HG03354 (cell line): Measurements from ENCODE around the gene PDE11A.

Source experiments
- ATAC-seq: cut with Tn5 transposase; IDR thresholded peaks from one replicate; pipeline ENCODE4 v1.9.1; 2021; ENCODE audit warnings: mild to moderate bottlenecking; ENCODE audit not compliant: unreplicated experiment, poor library complexity, severe bottlenecking

Gene PDE11A

DNA sequence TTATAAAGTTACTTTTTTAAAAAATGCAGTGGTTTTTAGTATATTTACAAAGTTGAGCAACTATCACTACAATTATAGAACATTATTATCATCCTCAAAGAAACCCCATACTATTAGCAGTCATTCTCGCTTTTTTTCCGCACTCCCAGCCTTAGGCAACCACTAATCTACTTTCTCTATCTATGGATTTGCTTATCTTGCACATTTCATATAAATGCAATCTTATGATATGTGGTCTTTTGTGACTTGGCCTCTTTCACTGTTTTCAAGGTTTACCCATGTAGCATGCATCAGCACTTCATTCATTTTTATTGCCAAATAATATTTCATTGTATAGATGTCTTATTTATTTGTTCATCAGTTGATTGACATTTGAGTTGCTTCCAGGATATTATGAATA lies 406.6 kb downstream of the PDE11A start:
- ATAC-seq: no peak

DNA sequence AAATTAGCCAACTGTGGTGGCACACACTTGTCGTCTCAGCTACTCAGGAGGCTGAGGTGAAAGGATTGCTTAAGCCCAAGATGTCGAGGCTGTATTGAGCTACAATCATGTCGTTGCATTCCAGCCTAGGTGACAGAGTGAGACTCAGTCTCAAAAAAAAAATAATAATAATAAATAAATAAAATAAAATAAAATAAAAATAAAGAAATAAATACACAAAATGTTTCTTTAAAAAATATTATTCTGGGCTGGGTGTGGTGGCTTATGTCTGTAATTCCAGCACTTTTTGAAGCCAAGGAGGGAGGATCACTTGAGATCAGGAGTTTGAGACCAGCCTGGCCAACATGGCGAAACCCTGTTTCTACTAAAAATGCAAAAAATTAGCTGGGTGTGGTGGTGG lies 407.2 kb downstream of the PDE11A start:
- ATAC-seq: no peak

DNA sequence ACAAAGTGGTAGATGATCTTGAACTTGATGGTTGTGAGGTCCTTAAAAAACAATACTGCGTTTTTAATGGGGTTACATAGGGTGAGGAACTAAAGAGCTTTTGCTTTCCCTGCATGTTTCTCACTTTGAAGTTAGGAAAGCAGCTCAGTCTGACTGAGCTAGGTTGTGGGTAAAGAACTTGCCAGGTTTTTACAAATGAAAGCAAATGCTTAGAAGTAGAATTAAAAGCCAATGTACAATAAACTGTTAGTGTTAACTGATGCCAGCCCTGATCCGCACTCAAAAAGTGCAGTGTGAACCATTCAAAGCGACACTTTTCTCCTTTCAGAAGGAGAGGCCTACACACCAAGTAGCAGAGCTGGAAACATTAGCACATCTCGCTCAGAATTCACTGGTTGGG lies 409.7 kb downstream of the PDE11A start:
- ATAC-seq: no peak

DNA sequence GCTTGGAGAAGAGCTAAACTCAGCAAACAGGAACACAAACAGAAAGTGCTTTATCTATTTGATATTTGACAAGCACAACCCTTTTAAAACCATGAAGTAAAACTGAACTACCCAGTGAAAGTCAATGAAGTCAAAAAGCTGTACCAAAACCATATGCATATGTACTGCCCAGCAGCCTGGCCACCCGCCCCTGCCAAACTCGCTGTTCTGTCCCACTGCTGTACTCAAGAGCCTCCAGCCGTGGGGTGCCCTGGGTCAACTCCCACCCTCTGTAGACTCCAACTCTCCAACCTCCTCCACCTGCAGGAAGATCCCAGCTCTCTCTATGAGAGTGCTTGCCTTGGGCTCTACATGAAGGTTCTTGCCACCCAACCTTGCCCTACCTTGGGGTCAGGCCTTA lies 411.8 kb downstream of the PDE11A start:
- no peak for ATAC-seq

DNA sequence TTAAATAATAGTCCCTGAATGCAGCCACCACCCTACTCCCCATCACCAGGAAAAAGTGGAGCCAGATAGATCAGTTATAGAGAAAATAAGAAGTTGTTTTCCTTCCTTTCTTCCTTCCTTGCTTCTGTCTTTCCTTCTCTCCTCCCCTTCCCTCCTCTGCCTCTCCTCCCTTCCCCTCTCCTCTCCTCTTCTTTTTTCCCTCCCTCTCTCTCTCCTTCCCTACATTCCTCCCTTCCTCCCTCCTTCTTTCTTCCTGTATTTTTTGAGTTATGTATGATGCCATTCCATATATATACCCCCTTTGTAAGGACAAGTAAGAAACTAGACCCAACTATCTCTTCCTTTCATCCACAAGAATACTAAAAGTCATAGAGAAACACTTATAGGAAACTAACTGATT lies 414.3 kb downstream of the PDE11A start:
- no peak for ATAC-seq

DNA sequence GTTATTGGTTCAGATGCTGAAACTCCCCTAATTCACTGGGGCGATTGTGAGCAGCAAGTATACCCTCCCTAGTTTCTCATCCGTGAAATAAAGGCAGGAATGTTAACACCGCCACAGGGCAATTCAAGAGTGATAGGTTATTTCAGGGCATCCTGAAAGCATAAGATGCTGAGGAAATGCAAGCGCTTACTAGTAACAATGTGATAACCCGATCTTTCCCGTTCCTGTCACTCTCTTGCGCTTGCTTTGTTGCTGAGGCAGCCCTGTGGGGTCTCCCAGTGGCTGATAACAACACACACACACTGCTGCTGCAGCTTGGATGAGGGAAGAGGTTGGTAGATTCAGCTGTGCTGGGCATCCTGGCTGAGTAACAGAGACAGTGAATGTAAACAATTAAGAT lies 420.7 kb downstream of the PDE11A start:
- ATAC-seq: no peak

DNA sequence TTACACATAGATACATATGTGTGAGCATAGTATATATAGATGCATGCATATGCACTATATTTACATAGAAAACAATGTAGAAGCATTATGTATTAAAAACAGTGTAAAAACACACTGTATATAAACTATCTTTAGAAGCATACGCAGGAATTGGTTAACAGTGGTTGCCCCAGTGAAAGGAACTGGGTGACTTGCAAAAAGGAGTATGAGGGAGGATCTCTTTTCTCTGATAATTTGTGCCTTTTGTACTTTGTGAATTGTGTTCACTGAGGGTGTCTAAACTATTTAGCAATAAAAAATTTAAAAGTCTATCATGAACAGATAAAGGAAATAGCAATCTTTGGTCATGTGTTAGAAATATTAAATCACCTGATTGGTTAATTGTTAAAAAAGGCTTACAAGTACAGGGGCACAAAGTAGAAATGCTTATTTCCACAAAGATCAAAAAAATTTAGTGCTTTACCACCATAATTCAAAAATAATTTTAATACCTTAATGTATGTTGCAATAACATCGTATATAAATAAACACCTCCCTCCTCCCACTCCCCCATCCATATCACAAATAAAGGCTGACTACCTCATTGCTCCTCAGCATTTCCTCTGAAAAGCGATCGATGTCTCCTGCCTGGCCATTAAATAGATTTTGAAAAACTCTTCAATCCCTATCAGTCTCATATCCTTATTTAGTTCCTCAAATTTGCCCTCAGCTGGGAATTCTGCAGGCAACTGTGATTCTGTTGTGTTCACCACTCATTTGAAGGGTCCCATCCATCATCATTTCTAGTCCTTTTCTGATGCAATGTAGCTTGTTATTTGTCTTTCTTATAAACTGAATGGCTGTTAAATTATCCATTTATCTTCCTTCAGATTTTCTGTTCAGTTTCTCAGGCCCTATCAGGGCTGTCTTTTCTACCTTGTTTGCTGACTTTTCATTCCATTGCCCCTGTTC lies 422.7 kb downstream of the PDE11A start:
- no peak for ATAC-seq

DNA sequence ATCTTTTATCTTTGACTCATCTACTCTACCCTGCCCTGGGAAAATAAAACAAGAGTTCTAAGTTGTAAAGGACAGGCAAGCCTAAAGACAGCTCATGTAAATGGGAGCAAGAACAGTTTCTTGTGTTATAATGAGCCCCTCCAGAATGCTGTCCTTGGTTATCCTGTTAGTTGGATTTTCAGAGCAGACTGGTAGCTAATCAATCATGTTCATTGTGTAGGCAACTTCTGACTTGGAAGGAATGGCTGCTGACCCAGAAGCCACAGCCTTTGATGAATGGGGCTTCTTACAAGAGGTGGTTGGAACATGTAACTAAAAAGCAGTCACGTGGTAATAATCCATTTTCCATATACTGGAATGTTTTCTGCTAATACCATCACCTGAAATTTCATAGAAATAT lies 425.8 kb downstream of the PDE11A start:
- ATAC-seq: no peak

DNA sequence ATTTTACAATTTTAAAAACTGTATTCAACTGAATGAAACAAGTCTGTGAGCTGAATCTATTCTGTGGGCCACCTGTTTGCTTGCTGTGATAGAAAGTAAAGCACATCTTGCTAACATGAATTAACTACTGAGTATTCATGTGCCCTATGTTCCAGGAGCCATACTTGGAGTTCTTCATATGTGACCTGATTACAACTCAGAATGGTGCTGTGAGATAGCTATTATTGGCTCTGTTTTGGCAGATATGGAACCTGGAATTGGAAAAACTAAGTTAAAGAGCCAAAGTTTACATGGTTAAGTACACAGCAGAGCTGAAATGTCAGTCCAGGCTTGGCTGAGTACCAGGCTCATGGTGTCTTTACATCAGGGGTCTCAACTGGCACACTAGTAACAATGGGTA lies 426.3 kb downstream of the PDE11A start:
- no peak for ATAC-seq

DNA sequence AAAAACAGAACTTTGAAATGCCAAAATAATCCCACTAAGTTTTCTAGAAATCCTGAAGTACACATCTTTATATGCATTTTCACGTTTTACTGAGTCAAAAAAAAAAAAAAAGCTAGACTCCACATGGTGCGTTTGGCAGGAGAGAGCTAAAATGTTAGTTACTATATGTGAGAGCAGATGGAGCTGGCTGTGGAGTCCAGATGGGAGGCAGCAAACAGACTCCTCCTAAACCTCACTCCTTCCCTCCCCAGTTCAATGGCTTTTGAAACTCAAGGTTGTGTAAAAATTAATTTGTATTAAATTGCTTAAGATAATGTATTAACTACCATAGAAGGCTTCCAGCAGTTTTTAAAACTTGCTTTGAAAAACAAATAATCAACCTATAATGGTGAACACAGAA lies 431.2 kb downstream of the PDE11A start:
- ATAC-seq: no peak

DNA sequence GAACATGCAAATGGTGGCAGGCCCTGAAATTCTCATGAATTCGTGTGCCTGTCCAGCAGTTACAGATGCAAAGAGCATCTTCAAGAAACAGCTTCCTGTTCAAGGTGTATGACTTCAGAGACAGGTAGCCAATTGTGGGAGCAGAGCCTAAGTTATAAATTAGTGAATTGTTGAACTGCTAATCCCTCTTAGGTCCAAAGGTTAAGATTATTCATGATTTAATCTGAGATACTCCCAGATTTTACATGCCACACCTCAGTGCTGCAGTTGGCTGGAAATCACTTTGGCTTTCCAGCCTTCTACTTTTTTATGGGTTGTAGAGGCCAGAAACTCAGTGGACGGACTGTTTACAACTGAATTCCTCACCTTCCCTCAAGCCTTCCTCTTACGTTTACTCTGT lies 432.2 kb downstream of the PDE11A start:
- no peak for ATAC-seq

DNA sequence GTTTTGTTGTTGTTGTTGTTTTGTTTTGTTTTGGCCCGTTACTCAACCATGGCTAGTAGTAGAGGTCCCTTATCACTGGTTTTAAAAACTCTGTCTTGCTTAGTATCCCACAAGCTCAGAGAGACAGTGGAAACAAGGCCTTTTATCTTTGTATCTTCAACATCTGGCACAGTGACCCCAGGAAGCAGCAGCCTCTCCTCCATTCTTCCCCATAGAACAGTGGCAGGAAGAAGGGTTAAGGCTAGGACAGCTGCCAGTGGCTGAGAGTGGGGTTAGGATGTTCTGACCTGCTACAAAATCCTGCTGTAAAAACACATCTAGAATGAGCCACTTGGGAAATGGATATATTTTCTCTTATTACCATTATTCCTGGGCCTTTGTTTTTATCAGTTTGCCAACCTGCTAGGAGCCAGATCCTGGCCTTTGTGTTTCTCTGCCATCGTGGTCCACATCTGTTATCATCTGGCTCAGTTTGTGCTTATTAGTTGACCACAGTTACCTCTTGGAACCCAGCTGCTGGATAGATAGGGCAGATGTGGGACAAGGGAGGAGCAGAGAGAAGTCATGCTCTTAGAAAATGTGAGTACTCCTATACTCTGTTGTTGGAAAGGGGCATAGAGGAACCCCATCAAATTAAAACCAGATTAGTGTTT lies 433.2 kb downstream of the PDE11A start:
- no peak for ATAC-seq

DNA sequence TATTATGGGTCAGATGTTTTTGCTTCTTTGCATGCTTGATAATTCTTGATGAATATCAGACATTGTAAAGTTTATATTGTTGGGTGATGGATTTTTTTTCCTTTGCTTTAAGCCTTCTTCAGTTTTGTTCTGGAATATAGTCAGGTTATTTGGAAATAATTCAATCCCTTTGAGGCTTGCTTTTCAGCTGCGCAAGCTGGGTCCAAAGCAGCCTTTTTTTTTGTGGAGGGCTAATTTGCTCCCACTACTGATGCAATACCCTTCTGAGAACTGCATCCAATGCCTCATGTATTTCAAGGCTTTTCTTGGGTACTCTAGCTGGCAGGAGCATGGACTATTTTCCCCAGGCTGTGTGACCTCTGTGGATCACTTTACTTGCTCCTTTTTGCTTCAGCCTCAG lies 434.1 kb downstream of the PDE11A start:
- ATAC-seq: no peak

DNA sequence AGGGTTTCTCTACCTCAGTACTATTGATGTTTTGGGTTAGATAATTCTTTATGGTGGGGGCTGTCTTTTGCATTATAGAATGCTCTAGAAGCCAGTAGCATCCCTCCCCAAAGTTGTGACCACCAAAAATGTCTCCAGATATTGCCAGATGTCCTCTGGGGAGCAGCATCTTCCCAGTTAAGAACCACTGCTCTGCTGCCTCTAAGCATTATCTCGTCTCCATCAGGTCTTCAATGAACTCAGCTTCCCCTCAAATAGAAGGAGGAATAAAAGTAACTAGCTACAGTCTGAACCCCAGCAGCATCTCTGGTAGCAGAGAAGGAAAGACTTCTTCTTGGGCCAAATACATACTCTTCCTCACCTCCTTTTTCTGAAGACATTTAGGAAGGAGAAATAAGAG lies 435.9 kb downstream of the PDE11A start:
- ATAC-seq: no peak

DNA sequence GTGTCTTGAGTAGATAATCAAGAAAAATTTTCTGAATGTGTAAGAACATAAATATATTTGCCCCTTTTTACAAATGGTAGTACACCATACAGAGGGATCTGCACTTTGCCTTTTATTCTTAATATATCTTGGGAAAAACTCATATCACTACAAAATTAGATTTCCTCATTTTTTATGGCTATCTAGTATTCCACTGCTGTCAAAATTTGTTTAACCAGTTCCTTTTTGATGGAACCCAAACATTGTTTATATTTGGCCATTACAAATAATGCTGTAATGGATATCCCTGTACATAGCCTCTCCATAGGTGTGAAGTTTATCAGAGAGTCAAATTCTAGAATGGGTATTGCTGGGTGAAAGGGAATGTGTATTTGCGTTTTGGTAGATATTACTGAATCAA lies 436.9 kb downstream of the PDE11A start:
- ATAC-seq: no peak

DNA sequence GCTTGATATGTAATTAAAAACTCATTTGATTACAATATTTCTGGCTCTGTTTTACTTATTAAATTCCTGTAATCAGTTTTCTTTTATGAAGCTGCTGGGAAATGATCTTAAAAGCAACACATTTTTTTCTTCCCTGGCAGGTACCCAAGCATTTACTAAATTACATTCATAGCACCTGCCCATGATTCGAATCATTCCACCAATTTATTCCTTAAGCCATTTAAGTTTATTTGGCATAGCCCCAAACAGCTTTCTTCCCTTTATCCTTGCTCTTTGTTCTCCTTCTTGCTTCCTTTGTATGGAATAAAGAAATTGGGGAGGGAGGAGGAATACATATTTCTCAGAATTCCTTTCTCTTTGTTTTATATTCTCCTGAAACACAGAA lies 438.7 kb downstream of the PDE11A start:
- no peak for ATAC-seq

DNA sequence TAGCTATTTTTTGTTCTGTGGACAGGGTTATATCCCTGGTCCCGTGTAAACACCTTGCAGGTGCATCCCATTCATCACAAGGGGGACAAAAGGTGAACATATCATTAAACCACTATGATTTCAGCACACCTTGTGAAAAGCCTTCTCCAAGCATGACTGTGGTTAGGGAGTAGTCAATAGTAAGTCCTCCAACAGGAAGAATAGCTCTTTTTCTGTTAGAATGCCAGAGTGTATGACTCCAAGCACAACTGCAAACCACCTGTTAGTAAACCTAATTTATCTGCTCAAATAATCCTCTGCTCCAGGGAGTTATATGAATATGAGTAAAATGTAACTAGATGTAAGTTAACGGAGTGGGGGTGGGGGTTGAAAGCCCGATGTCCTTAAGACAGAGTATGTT lies 439.5 kb downstream of the PDE11A start:
- no peak for ATAC-seq

DNA sequence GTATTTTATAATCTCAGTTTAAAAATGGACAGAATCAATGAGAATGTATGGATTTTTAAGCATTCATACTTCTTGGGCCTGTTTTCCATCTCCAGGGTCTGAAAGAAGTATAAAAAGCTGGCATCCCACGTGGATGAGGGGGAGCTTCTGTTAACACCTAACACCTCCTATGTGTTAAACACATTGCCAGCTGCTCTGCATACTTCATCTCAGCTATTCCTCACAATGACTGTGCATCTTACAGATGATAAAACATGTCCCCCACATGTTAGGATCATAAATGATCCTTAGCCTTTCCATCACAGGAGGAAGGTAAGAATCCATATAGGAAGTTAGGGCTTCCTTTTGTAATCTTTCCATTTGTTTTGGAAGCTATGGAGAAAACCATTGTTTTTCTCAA lies 440.9 kb downstream of the PDE11A start:
- no peak for ATAC-seq

DNA sequence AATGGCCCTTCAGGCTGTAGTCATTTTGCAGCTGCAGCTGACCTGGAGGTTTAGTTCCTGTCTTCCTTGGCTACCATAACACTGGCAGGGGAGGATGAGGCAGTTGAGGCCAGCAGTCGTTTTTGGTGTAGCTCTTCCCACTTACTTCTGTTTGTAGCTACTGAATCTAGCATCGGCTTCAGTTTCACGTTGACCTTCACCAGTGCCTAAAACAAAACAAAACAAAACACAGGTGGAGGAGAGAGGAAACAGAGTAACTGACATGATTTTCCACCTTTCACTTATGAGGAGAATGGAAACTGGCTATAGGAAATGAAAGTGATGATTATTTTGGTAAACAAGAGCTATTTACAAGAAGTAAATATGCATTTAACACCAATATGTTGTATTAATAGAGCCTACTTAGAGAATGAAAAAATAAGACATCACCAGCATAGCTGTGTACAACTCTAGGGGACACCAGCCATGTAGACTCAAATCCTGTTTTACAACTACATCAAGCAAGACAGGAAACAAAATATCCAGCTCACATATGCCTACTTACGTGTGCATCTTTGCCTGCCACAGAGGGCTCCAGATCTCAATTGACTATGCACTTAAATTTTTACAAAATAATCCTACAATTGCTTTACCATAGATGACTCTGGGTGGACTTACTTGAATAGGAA lies 443.1 kb downstream of the PDE11A start:
- ATAC-seq: no peak

DNA sequence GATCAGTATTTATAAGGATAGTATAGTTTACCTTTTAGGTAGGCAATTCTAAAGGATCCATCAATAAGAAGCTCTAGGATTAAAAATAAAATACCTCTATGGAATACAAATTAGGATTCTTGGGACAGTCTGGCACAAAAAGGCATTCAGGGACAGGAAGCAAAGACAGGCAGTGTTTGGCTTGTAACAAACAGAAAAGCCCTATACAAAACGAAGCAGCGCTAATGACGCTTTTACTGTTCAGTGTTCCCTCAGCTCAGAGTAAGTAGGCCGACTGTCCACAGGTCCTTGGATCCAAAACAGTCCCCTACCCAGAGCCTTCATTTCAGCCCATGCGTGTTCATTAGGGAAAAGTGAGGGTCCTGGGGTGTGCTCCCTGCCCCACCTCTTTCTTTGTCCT lies 443.7 kb downstream of the PDE11A start:
- no peak for ATAC-seq
